ENCODE data around the gene RPRD1B.

Gene RPRD1B

GRCh38 chr20:38061109-38061508, 27.6 kb downstream of the RPRD1B start:
- no peak for ATAC-seq (ENCODE audit: insufficient read depth, low read depth)

DNA sequence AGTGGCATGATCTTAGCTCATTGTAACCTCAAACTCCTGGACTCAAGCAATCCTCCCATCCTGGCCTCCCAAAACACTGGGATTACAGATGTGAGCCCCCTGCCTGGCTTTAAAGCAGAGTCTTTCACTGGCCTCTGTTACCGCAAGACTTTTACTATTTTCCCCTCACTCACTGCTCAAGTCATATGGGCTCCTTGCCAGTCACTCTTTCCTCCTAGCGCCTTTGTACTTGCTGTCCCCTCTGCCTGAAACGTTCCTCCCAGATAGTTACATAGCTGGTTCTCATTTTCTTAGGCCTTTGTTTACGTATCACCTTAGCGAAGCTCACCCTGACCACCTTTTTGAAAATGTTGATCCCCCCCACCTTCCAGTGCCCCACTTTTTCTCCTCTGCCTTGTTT, 29.3 kb downstream of the RPRD1B start:
- Histone ChIP-seq H3K4me1 (ENCODE audit: insufficient read depth, low read length) (no peaks in the 10 kb centered on the region), H3K27me3 (ENCODE audit: insufficient read depth, low read length, poor library complexity) (no peaks in the 10 kb centered on the region), H2AFZ (ENCODE audit: low read depth, low read length) (no peak overlapping the region), H3K9ac (ENCODE audit: low read depth, low read length) (no peak overlapping the region), H4K20me1 (ENCODE audit: insufficient read depth, low read length) (0 out of 2 replicates have a peak, but pooled peaks cover 2% of the 10 kb centered on the region), H3K9me3 (ENCODE audit: insufficient read depth, low read length, severe bottlenecking) (no peaks in the 10 kb centered on the region), H3K36me3 (ENCODE audit: insufficient read depth, low read length) (peaks cover 100% of the 10 kb centered on the region), H3K4me2 (ENCODE audit: insufficient read depth, low read length) (no peak overlapping the region), H3K79me2 (ENCODE audit: insufficient read depth, low read length) (no peaks in the 10 kb centered on the region), H3K27ac (ENCODE audit: low read length) (no peak overlapping the region), H3K4me3 (ENCODE audit: low read depth in 1 of 2, low read length in 2 of 2) (no peak overlapping the region)
- ATAC-seq (ENCODE audit: insufficient read depth, low read depth) (no peak), DNase-seq (no peak)
- TF ChIP-seq EZH2 (IDR thresholded peaks at IDR 0.05; ENCODE audit: borderline replicate concordance, low read depth, low read length, severe bottlenecking): no peak
- TF ChIP-seq, protein P1, sequence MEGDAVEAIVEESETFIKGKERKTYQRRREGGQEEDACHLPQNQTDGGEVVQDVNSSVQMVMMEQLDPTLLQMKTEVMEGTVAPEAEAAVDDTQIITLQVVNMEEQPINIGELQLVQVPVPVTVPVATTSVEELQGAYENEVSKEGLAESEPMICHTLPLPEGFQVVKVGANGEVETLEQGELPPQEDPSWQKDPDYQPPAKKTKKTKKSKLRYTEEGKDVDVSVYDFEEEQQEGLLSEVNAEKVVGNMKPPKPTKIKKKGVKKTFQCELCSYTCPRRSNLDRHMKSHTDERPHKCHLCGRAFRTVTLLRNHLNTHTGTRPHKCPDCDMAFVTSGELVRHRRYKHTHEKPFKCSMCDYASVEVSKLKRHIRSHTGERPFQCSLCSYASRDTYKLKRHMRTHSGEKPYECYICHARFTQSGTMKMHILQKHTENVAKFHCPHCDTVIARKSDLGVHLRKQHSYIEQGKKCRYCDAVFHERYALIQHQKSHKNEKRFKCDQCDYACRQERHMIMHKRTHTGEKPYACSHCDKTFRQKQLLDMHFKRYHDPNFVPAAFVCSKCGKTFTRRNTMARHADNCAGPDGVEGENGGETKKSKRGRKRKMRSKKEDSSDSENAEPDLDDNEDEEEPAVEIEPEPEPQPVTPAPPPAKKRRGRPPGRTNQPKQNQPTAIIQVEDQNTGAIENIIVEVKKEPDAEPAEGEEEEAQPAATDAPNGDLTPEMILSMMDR (IDR thresholded peaks at IDR 0.05; ENCODE audit: borderline replicate concordance, extremely low read depth, low read length, poor library complexity, severe bottlenecking): no peak

More at GRCh38 chr20:38061109-38061508, 27.6 kb downstream of the RPRD1B start:
- no peak overlapping the region for H2AFZ ChIP-seq (ENCODE audit: low read depth, low read length)
- peaks cover 2% of the 10 kb centered on the region for H3K79me2 ChIP-seq (ENCODE audit: insufficient read depth, low read length)
- H3K27ac ChIP-seq (ENCODE audit: low read length): no peak overlapping the region
- H4K20me1 ChIP-seq (ENCODE audit: insufficient read depth, low read length): peaks cover 13% of the 10 kb centered on the region; the same call in 1 of the 2 replicates
- H3K27me3 ChIP-seq (ENCODE audit: insufficient read depth, low read length, poor library complexity): no peaks in the 10 kb centered on the region
- H3K4me2 ChIP-seq (ENCODE audit: insufficient read depth, low read length): no peak overlapping the region
- H3K36me3 ChIP-seq (ENCODE audit: insufficient read depth, low read length): peaks cover 97% of the 10 kb centered on the region
- no peak for DNase-seq
- no peaks in the 10 kb centered on the region for H3K9me3 ChIP-seq (ENCODE audit: insufficient read depth, low read length, severe bottlenecking)
- no peaks in the 10 kb centered on the region for H3K4me1 ChIP-seq (ENCODE audit: insufficient read depth, low read length)
- no peak overlapping the region for H3K4me3 ChIP-seq (ENCODE audit: low read depth in 1 of 2, low read length in 2 of 2)
- TF ChIP-seq EZH2 (IDR thresholded peaks at IDR 0.05; ENCODE audit: borderline replicate concordance, low read depth, low read length, severe bottlenecking): no peak
- TF ChIP-seq, protein P1 (IDR thresholded peaks at IDR 0.05; ENCODE audit: borderline replicate concordance, extremely low read depth, low read length, poor library complexity, severe bottlenecking): no peak
- H3K9ac ChIP-seq (ENCODE audit: low read depth, low read length): no peak overlapping the region

DNA sequence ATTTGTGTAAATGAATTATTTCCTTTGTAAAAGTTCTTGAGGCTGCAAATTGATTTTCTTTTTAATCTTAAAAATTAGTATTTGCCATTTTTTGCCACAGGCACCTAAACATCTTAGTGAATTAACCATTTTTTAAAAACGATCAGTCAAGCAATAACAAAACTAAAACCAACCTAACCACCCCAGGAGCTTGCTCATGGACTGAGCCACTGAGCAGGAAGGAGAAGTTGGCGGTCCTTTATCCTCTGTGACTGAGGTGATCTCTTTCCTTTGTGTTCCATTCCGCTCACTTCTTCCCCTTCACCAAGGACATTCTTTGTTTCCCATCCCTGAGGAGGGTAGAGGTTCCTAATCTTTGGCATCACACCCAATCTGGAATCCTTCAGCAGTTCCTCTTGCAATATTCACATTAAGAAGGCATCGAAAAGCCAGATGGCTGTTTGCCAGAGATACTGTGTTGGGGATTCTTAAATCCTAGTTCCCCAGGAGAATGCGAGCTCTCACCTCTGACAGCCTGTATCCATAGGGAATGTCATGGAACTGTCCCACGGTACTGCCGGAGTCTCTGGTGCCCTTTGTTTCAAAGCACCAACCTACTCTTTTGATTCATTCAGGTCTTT, 30.5 kb downstream of the RPRD1B start:
- Histone ChIP-seq H2AFZ (ENCODE audit: low read depth, low read length) (no peak overlapping the region), H3K36me3 (ENCODE audit: insufficient read depth, low read length) (peaks cover 100% of the 10 kb centered on the region), H4K20me1 (ENCODE audit: insufficient read depth, low read length) (0 out of 2 replicates have a peak, but pooled peaks cover 2% of the 10 kb centered on the region), H3K27me3 (ENCODE audit: insufficient read depth, low read length, poor library complexity) (no peaks in the 10 kb centered on the region), H3K4me3 (ENCODE audit: low read depth in 1 of 2, low read length in 2 of 2) (no peak overlapping the region), H3K9ac (ENCODE audit: low read depth, low read length) (no peak overlapping the region), H3K79me2 (ENCODE audit: insufficient read depth, low read length) (no peaks in the 10 kb centered on the region), H3K9me3 (ENCODE audit: insufficient read depth, low read length, severe bottlenecking) (no peaks in the 10 kb centered on the region), H3K4me2 (ENCODE audit: insufficient read depth, low read length) (no peak overlapping the region), H3K27ac (ENCODE audit: low read length) (no peak overlapping the region), H3K4me1 (ENCODE audit: insufficient read depth, low read length) (no peaks in the 10 kb centered on the region)
- no peak for TF ChIP-seq EZH2 (IDR thresholded peaks at IDR 0.05; ENCODE audit: borderline replicate concordance, low read depth, low read length, severe bottlenecking)
- DNase-seq (no peak), ATAC-seq (ENCODE audit: insufficient read depth, low read depth) (no peak)

DNA sequence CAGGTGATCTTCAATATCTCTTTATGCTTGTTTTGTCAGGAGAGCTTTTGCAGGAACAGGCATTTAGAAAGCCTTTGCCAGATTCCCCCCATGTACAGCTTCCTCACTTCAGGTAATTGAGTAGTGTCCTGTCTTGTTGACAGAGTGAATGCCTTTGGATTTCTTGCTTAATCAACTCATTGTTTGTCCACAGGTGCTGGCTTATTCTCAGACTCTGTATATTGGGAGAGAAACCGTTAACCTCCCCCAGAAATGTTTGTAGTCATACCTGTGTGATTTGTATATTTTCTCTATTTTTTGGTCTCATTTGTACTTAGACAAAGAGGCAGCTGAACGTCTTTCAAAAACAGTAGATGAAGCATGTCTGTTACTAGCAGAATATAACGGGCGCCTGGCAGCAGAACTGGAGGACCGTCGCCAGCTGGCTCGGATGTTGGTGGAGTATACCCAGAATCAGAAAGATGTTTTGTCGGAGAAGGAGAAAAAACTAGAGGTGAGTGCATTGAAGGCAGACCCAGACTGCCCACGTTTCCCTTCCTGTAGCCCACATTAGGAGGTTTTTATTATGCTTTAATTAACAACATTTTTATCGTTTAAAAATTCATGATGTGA, 32.3 kb downstream of the RPRD1B start:
- peaks cover 100% of the 10 kb centered on the region for H3K36me3 ChIP-seq (ENCODE audit: insufficient read depth, low read length)
- no peak overlapping the region for H2AFZ ChIP-seq (ENCODE audit: low read depth, low read length)
- no peak for DNase-seq
- no peaks in the 10 kb centered on the region for H3K4me1 ChIP-seq (ENCODE audit: insufficient read depth, low read length)
- H3K9ac ChIP-seq (ENCODE audit: low read depth, low read length): no peak overlapping the region
- H3K79me2 ChIP-seq (ENCODE audit: insufficient read depth, low read length): no peaks in the 10 kb centered on the region
- 0 out of 2 replicates have a peak, but pooled peaks cover 2% of the 10 kb centered on the region for H4K20me1 ChIP-seq (ENCODE audit: insufficient read depth, low read length)
- no peak overlapping the region for H3K4me3 ChIP-seq (ENCODE audit: low read depth in 1 of 2, low read length in 2 of 2)
- H3K9me3 ChIP-seq (ENCODE audit: insufficient read depth, low read length, severe bottlenecking): no peaks in the 10 kb centered on the region
- H3K27ac ChIP-seq (ENCODE audit: low read length): no peak overlapping the region
- ATAC-seq (ENCODE audit: insufficient read depth, low read depth): no peak
- H3K27me3 ChIP-seq (ENCODE audit: insufficient read depth, low read length, poor library complexity): no peaks in the 10 kb centered on the region
- TF ChIP-seq, protein P1 (IDR thresholded peaks at IDR 0.05; ENCODE audit: borderline replicate concordance, extremely low read depth, low read length, poor library complexity, severe bottlenecking): no peak
- no peak for TF ChIP-seq EZH2 (IDR thresholded peaks at IDR 0.05; ENCODE audit: borderline replicate concordance, low read depth, low read length, severe bottlenecking)
- no peak overlapping the region for H3K4me2 ChIP-seq (ENCODE audit: insufficient read depth, low read length)

Data from DND-41 (cell line).